HCT116 (cell line): Measurements from ENCODE around the gene SBF1. TPM values are rescaled to one million over a fixed set of nuclear protein-coding genes. Genes with fewer than 3 reads are reported as not detected.
A peak's percentile ranks its signal among the peaks of the same experiment; 100 is the strongest.
"Not testable (repeated sequence)": the region's sequence is repeated elsewhere in the genome, so short reads cannot be mapped to it uniquely, and the experiment has no call there.

ENCODE experiments used
- ATAC-seq: fragments of 200-7000 bp; cut with Tn5 transposase; 2 replicates; pipeline ENCODE4 v1.9.1; 2020; ENCODE audit warnings: mild to moderate bottlenecking, moderate library complexity
- BruUV-seq: library from RNA; stranded (reverse); fragments of 400-500 nt; replicated peaks from 2 replicates; lab custom pipeline; 2021; lab: Mats Ljungman, UMichigan
- CTCF ChIA-PET: fragments of 300-600 bp; sonication (Branson Sonifier 250); formaldehyde crosslinking; loops from one replicate; lab custom pipeline; 2021; ENCODE audit warnings: antibody characterized with exemption; lab: Charles Lee
- POLR2A ChIA-PET: fragments of 300-600, 350-600 bp; sonication (Branson Sonifier 250); formaldehyde crosslinking; loops from one replicate; lab custom pipeline; 2021; ENCODE audit warnings: antibody characterized with exemption; lab: Charles Lee
- RAD21 ChIA-PET, 2 experiments: fragments of 300-600 bp; sonication (Branson Sonifier 250); formaldehyde crosslinking; loops; one replicate each; lab custom pipeline; 2023; ENCODE audit warnings: low total read pairs in 2 of 2; ENCODE audit not compliant: uncharacterized antibody in 2 of 2, unreplicated experiment in 2 of 2, low non-redundant PET in 1 of 2; lab: Charles Lee
- DNase-seq: peaks from one replicate; pipeline ENCODE4 v3.0.0-alpha.2; 2010; ENCODE audit warnings: low read depth, low spot score
- H2AFZ ChIP-seq: fragments of 200-600 bp; shearing (Covaris generic), sonication (generic); 2 replicates; pipeline ENCODE4 v1.6.1; 2017; ENCODE audit warnings: low read depth, mixed run types, mixed read lengths, antibody characterized with exemption, low read length; ENCODE audit not compliant: poor library complexity, severe bottlenecking
- H3K27ac ChIP-seq: 2 replicates; pipeline ENCODE4 v1.5.1; 2012; ENCODE audit warnings: low read depth, low read length
- H3K27me3 ChIP-seq: fragments of 200-600 bp; sonication (generic); 2 replicates; pipeline ENCODE4 v1.6.1; 2016; ENCODE audit warnings: mixed run types, low read length, mixed read lengths; ENCODE audit not compliant: insufficient read depth
- H3K36me3 ChIP-seq, 2 experiments: fragments of 200-500 bp in 1 of 2; fragments of 200-600 bp in 1 of 2; sonication (Bioruptor generic) in 1 of 2; sonication (generic) in 1 of 2; 2 replicates each; pipeline versions ENCODE4 v1.5.1 to v1.6.1; 2014 to 2016; ENCODE audit warnings: low read length in 2 of 2, inconsistent platforms in 1 of 2, mixed read lengths in 1 of 2, mixed run types in 1 of 2; ENCODE audit not compliant: insufficient read depth in 2 of 2, control insufficient read depth in 1 of 2
- H3K4me1 ChIP-seq, 2 experiments: fragments of 200-600 bp in 1 of 2; sonication (generic) in 1 of 2; 2 replicates each; pipeline versions ENCODE4 v1.5.1 to v1.6.1; 2012 to 2017; ENCODE audit warnings: low read length in 2 of 2, inconsistent platforms in 1 of 2, mild to moderate bottlenecking in 1 of 2, mixed read lengths in 1 of 2, mixed run types in 1 of 2, moderate library complexity in 1 of 2; ENCODE audit not compliant: insufficient read depth in 2 of 2, control insufficient read depth in 1 of 2
- H3K4me2 ChIP-seq: fragments of 200-600 bp; sonication (generic); 2 replicates; pipeline ENCODE4 v1.6.1; 2017; ENCODE audit warnings: mixed run types, low read length, mixed read lengths
- H3K4me3 ChIP-seq, 2 experiments: fragments of 200-600 bp in 1 of 2; sonication (generic) in 1 of 2; replicated peaks in 1 of 2; 2 replicates each; pipeline ENCODE4 v1.5.1; 2011 to 2016; ENCODE audit warnings: low read length in 2 of 2, control low read depth in 1 of 2, low read depth in 1 of 2, mild to moderate bottlenecking in 1 of 2, mixed read lengths in 1 of 2, mixed run types in 1 of 2
- H3K79me2 ChIP-seq: fragments of 200-600 bp; sonication (generic); 2 replicates; pipeline ENCODE4 v1.6.1; 2017; ENCODE audit warnings: mild to moderate bottlenecking, mixed run types, low read length, moderate library complexity, mixed read lengths; ENCODE audit not compliant: insufficient read depth
- H3K9ac ChIP-seq: fragments of 200-600 bp; sonication (generic); 2 replicates; pipeline ENCODE4 v1.6.1; 2016; ENCODE audit warnings: low read length, mixed read lengths
- H3K9me2 ChIP-seq: fragments of 200-600 bp; sonication (generic), shearing (Covaris generic); 2 replicates; pipeline ENCODE4 v1.6.1; 2017; ENCODE audit warnings: mixed run types, mild to moderate bottlenecking, moderate library complexity; ENCODE audit not compliant: insufficient read depth
- H3K9me3 ChIP-seq, 2 experiments: fragments of 200-500 bp in 1 of 2; fragments of 200-600 bp in 1 of 2; sonication (Bioruptor generic) in 1 of 2; sonication (generic) in 1 of 2; 2 replicates each; pipeline ENCODE4 v1.6.1; 2014 to 2017; ENCODE audit warnings: low read length in 2 of 2, mixed read lengths in 2 of 2, inconsistent platforms in 1 of 2, low read depth in 1 of 2, mild to moderate bottlenecking in 1 of 2, mixed run types in 1 of 2, moderate library complexity in 1 of 2; ENCODE audit not compliant: control insufficient read depth in 1 of 2, insufficient read depth in 1 of 2
- H4K20me1 ChIP-seq: fragments of 200-600 bp; sonication (generic), shearing (Covaris generic); 2 replicates; pipeline ENCODE4 v1.6.1; 2017; ENCODE audit warnings: mixed run types, mild to moderate bottlenecking, moderate library complexity; ENCODE audit not compliant: insufficient read depth
- CEBPB ChIP-seq: IDR thresholded peaks from 2 replicates; pipeline ENCODE4 v1.6.1; 2012; ENCODE audit warnings: low read depth
- EGR1 ChIP-seq: IDR thresholded peaks from 2 replicates; pipeline ENCODE4 v1.6.1; 2012; ENCODE audit warnings: low read depth
- ELF1 ChIP-seq: IDR thresholded peaks from 2 replicates; pipeline ENCODE4 v1.6.1; 2012; ENCODE audit warnings: low read depth, borderline replicate concordance
- EZH2 ChIP-seq: fragments of 200-600 bp; sonication (generic); IDR thresholded peaks from 2 replicates; pipeline ENCODE4 v1.6.1; 2017; ENCODE audit warnings: antibody characterized with exemption, mixed run types
- EZH2phosphoT487 ChIP-seq: fragments of 200-600 bp; IDR thresholded peaks from 2 replicates; pipeline ENCODE4 v1.6.1; 2018; ENCODE audit warnings: antibody characterized with exemption, borderline replicate concordance
- FOSL1 ChIP-seq: IDR thresholded peaks from 2 replicates; pipeline ENCODE4 v1.6.1; 2012; ENCODE audit warnings: low read depth
- POLR2AphosphoS5 ChIP-seq: IDR thresholded peaks from 2 replicates; pipeline ENCODE4 v1.6.1; 2011; ENCODE audit warnings: mild to moderate bottlenecking, low read depth, low read length, moderate library complexity
- SIN3A ChIP-seq: IDR thresholded peaks from 2 replicates; pipeline ENCODE4 v1.6.1; 2012; ENCODE audit warnings: low read depth
- ZNF274 ChIP-seq: fragments of 200-500 bp; sonication (Bioruptor generic); IDR thresholded peaks from 2 replicates; pipeline ENCODE4 v1.6.1; 2014; ENCODE audit warnings: mild to moderate bottlenecking, low read depth, low read length, inconsistent platforms
- intact Hi-C: fragments of 100-400 bp; cut with micrococcal nuclease; formaldehyde crosslinking; loops from 2 replicates; pipeline ENCODE4 v1.10.0; 2022
- total RNA-seq: library from RNA; stranded (reverse); gene quantifications from one replicate; pipeline ENCODE4 v1.2.1, GENCODE V29; 2021; ENCODE audit not compliant: unreplicated experiment
- TF ChIP-seq, protein P1 (sequence below), 3 experiments: fragments of 200-600 bp in 1 of 3; sonication (generic) in 1 of 3; IDR thresholded peaks in 2 of 3; conservative IDR thresholded peaks in 1 of 3; 2 replicates each; pipeline ENCODE4 v1.5.1; 2012 to 2017; ENCODE audit warnings: low read depth in 2 of 3, low read length in 2 of 3, antibody characterized with exemption in 1 of 3, borderline replicate concordance in 1 of 3, control low read depth in 1 of 3, mild to moderate bottlenecking in 1 of 3, mixed read lengths in 1 of 3, mixed run types in 1 of 3, moderate library complexity in 1 of 3; ENCODE audit not compliant: insufficient read depth in 1 of 3
- TF ChIP-seq, protein P2 (sequence below): IDR thresholded peaks from 2 replicates; pipeline ENCODE4 v1.6.1; 2012

Gene SBF1
- total RNA-seq, 1 experiment from 2014 or later: 91.1 TPM

DNA sequence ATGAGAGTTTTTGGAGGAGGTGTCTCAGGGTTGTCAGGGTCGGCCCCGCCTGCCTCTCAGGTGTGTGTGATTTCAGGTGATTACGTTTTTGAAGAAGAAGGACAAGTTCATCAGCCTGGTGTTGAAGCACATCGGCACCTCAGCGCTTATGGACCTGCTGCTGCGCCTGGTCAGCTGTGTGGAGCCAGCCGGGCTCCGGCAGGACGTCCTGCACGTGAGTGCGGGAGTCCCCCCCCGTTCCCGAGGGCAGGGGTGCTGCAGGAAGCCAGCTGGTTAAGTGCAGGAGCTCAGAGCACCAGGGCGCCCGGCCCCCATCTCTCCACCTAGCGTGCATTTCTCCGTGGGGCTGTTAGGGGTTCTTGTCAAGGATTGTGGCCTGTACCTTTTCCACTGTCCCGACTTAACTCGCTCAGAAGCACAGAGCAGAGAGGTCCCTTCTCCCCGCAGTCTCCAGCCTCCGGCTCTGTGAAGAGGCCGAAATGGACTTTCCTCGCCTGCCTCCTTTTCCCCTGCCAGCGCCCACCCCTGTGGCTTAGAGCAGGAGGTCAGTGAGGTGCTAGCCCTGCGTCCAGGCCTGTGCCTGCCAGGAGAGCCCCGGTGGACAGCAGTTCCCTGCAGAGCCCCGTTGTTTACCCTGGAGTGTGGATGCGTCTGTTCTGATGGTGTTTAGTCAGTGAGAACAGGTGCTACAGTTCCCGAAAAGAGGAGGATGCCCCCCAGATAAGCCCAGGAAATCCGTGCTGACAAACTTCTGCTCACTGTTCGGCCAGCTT, 60.2 kb downstream of the SBF1 start:
- Histone ChIP-seq H3K4me2 (no peak overlapping the region), H3K9me3 (no peaks in the 10 kb centered on the region)
- TF ChIP-seq SIN3A (no peak), EGR1 (no peak), FOSL1 (no peak), CEBPB (no peak), EZH2 (no peak), ZNF274 (no peak), POLR2AphosphoS5 (no peak), ELF1 (no peak), EZH2phosphoT487 (no peak)
- TF ChIP-seq, protein P1, sequence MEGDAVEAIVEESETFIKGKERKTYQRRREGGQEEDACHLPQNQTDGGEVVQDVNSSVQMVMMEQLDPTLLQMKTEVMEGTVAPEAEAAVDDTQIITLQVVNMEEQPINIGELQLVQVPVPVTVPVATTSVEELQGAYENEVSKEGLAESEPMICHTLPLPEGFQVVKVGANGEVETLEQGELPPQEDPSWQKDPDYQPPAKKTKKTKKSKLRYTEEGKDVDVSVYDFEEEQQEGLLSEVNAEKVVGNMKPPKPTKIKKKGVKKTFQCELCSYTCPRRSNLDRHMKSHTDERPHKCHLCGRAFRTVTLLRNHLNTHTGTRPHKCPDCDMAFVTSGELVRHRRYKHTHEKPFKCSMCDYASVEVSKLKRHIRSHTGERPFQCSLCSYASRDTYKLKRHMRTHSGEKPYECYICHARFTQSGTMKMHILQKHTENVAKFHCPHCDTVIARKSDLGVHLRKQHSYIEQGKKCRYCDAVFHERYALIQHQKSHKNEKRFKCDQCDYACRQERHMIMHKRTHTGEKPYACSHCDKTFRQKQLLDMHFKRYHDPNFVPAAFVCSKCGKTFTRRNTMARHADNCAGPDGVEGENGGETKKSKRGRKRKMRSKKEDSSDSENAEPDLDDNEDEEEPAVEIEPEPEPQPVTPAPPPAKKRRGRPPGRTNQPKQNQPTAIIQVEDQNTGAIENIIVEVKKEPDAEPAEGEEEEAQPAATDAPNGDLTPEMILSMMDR (IDR thresholded peaks at IDR 0.05 in 2 of 3, conservative IDR thresholded peaks at IDR 0.05 in 1 of 3; ENCODE audit: borderline replicate concordance in 1 of 3, insufficient read depth in 1 of 3, low read depth in 2 of 3, low read length in 2 of 3): no peak
- TF ChIP-seq, protein P2, sequence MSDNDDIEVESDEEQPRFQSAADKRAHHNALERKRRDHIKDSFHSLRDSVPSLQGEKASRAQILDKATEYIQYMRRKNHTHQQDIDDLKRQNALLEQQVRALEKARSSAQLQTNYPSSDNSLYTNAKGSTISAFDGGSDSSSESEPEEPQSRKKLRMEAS: no peak
- TF ChIP-seq, all 23 proteins: peak for 0
- H3K36me3 ChIP-seq: peaks cover 33 to 49% of the 10 kb centered on the region in 2 experiments; a peak in 3 of 4 replicates
- H4K20me1 ChIP-seq: no peaks in the 10 kb centered on the region
- no peaks in the 10 kb centered on the region for H3K79me2 ChIP-seq
- no peak overlapping the region for H3K9ac ChIP-seq
- no peak overlapping the region for H3K4me3 ChIP-seq
- DNase-seq (no peak), ATAC-seq (0 out of 2 replicates have a peak, but pooled peaks have one; percentile 13)
- no peak overlapping the region for H2AFZ ChIP-seq
- H3K9me2 ChIP-seq: no peaks in the 10 kb centered on the region
- H3K27me3 ChIP-seq: no peaks in the 10 kb centered on the region
- ChIA-PET POLR2A (no interaction called here), RAD21 (interaction anchor here in 1 of 2 experiments (0.6 kb wide), 1 partner anchor 206 kb away, joined by 3 read pairs; no protein-coding TSS in a partner anchor), CTCF (interaction anchor here (1.3 to 1.5 kb wide), 3 partner anchors 15 to 111 kb away, joined by 3 to 7 read pairs (median 4); partner anchors contain the start of gene SCO2)
- H3K4me1 ChIP-seq: no peaks in the 10 kb centered on the region
- BruUV-seq: no TSS peak
- H3K27ac ChIP-seq: no peak overlapping the region
- intact Hi-C loops: no loop called here

DNA sequence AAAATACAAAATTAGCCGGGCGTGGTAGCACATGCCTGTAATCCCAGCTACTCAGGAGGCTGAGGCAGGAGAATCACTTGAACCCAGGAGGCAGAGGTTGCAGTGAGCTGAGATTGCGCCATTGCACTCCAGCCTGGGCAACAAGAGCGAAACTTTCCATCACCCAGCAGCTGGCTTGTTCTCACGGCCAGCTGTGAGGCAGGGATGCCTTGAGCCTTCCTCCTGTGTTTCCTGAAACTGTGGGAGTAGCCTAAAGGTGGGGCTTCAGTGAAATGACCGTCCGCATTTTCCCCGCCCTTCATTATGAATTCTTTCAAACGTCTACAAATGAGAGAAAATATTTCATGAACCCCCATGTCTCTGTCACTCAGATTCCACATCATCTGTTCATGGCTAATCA, 65.9 kb downstream of the SBF1 start:
- H2AFZ ChIP-seq, H3K9me3 ChIP-seq, H3K79me2 ChIP-seq, H3K27me3 ChIP-seq, H3K9me2 ChIP-seq, DNase-seq, H4K20me1 ChIP-seq, H3K4me3 ChIP-seq, intact Hi-C loops, H3K27ac ChIP-seq, H3K4me1 ChIP-seq, POLR2A ChIA-PET, RAD21 ChIA-PET, H3K4me2 ChIP-seq, H3K9ac ChIP-seq, BruUV-seq, ATAC-seq: not testable (repeated sequence)
- peaks cover 6 to 18% of the 10 kb centered on the region in 2 experiments; a peak in 2 of 4 replicates for H3K36me3 ChIP-seq
- CTCF ChIA-PET: interaction anchor here (1.1 kb wide), 1 partner anchor 9 kb away, joined by 3 read pairs; no protein-coding TSS in a partner anchor
